HCEC 1CT (cell line): ENCODE data around the gene L3MBTL3.

Source experiments
- DNase-seq: peaks from one replicate; pipeline ENCODE4 v3.0.0-alpha.2; 2017

The L3MBTL3 gene

DNA sequence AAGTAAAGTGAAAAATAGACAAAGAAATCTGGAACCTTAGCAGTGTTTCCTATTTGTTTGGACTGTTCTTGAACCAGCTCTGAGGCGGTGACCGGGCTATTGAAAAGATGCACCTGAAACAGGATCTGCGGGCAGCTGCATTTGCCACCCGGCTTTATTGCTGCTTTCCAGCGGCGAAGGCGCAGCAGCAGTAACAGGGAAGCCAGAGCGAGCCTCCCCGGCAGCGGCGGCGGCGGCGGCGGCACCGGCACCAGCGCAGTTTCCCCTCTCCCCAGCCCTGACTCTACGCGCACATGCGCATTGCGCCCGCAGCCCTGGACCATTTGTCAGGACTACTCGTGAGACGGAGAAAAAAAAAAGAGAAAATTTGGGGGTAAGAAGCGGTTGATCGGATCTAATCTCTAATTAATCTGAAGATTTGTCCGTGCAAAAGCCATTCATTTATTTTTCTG, at the start of gene L3MBTL3:
Gene L3MBTL3, plus strand, starts transcription at position 290 of the 452 bp plus-strand sequence. CDS start 24,119 bp downstream, outside the sequence.
- peak; percentile 75 for DNase-seq

DNA sequence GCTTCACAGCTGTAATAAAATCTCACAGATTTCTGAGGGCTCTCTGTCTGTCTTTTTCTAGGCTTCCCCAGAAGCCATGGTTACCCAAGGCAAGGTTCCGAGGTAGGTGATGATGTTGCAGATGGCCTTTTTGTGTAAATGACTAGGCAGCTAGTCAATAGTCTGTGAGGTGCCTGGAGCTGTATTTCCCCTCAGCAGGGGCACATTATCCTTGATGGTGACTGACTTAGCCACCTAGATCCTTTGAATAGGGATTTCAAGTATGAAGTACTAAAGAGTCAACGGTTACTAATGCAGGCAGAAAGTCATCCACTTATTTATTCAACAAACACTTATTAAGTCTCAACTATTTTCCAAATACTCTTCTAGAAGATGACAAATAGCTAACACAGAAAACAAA, 49.3 kb upstream of the L3MBTL3 start:
- no peak for DNase-seq

DNA sequence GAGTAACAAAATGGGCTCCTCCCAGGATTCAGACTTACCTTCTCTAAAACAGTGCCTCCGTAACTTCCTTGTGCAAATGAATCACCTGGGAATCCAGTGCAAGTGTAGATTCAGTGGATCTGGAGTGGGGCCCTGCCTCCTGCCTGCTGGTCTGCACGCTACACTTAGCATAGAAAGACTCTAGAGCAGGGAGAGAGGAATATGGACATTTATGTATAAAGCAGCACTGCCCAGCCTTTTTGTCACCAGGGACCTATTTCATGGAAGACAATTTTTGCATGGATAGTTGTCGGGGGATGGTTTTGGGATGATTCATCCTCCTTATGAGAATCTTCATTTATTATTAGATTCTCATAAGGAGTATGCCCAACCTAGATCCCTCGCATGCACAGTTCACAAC, 42.3 kb upstream of the L3MBTL3 start:
- no peak for DNase-seq

DNA sequence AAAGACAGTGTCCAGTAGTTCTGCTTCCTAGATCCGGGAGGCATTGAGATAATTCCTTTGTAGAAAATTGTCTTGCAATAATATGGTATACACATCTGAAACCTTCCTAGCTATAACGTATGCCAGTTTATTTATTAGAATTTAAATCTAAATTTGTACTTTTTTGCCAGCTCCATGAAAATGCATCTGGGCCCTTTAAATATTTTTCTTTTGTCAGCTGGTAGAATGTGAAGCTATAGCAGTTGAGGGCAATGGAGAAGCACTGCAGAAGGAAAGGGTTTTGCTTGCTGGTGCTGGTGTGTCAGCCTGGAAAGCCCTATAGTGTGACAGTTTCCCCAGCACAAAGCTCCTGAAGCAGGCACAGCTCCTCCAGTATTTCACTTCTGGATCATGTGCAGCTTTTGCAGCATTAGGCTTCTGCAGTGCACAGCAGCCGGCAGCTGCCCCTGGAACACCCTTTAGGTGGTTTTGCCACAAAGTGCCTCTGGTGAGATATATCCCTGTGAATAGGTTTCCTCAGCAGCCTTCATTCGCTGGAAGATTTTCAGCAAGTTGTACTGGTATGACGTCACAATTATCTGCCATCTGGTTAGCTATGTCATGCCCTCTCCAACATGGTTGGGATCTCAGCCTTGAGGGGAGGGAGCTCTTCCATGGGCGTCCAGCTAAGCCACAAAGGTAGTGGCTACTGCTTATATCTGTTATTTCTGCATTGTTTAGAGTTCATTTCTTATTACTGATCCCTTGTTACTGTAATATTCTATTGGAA, 40.0 kb upstream of the L3MBTL3 start:
- no peak for DNase-seq

DNA sequence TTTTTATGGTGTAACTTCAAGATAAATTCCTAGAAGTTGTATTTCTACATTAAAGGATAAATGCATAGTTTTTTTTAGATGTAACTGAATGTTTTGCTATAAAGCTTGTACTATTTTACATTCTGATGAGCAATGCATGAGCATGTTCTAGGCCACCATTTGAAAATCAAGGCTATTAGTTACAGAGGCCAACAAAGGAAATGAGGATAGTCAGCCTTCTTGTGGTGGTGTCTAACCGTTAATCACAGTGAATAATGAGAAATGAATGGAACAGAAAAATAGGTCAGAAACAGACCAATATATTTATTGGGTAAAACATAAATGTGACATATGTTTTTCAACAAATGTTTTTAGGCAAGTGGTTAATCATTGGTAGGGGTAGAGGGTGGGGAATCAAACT, 37.6 kb upstream of the L3MBTL3 start:
- peak; percentile 51 for DNase-seq

DNA sequence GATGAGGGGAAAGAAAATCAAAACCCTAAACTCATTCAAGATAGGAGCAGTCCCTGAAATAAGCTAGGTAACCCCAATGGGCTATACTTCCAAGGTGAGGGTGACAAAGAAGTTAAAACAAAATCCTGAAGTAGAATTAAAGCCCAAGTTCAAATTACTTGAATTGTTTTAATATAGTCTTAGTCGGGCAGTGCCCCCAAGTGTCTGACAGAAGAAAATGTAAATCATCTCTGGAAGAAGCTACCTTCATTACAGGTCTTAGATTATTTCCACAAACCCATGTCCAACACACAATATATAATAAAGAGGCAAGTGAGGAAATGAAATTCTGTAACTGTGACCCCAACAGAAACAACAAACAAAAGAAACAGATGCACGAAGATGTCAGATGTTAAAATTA, 36.8 kb upstream of the L3MBTL3 start:
- peak; percentile 6 for DNase-seq

DNA sequence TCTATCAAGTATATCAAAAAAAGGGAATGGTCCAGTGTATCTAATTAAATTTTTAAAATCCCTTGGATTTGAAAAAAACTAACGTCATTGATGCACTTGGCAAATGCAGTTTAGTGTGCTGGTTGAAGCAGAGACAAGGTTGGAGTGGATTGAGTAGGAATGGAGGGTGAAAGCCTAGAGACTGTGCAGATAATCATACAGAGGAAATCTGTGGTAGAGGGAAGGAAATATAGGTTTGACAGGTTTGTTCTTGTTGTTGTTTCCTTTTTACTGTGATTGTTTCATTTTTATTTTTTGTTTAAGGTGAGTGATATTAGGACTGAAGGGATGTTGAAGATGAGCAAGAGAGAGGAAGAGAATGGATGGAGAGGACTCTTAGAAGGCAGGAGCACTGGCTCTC, 29.0 kb upstream of the L3MBTL3 start:
- no peak for DNase-seq

DNA sequence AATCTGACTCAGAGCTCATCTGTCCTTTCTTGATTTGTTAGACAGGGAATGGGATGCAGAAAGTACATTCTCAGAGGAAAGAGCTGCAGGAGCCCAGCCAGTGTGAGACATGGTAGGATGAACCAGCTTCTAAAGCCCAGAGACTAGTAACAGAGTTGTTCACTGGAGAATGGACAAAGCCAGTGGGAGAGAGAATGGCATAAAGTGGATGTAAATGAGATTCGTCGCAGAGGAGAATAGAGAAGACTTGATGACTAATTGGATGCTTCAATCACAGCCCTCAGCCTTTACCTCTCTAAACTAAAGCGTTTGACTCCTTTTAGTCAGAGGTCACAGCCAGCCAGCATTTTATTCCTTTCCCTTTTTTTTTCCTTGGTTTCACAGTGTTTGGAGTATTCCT, 25.5 kb upstream of the L3MBTL3 start:
- DNase-seq: no peak

DNA sequence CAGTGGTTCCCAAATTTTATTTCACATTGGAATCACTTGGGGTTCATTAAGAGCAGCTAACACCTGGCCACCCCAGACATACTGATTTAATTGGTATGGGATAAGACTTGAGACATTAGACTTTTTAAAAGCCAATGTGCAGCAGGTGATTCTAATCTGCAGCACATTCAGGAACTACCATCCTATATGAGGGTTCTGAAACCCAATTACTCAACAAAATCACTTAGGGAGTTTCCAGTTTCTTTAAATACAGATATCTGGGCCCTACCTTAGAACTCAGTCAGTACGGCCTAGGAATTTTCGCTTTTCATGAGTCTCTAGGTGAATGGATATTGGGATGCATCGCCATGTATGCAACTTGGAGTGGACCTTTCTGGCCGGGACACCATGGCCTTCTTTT, 24.0 kb upstream of the L3MBTL3 start:
- DNase-seq: no peak

DNA sequence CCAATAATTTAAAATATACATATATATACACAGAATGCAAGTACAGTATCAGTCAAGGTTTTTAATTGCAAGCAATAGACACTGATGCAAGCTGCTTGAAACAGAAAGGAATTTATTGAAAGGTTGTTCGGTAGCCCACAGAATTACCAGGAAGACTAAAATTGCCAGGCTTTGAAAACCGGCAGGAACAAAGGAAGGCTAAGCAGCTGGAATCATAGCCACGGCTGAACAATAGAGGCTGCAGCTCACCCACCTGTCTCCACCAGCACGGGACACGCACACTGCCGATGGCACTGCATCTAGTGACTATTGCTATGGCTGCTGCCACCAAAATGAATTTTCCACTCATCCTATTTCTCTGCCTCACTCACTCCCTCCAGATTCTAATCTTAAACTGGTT, 22.0 kb upstream of the L3MBTL3 start:
- no peak for DNase-seq

DNA sequence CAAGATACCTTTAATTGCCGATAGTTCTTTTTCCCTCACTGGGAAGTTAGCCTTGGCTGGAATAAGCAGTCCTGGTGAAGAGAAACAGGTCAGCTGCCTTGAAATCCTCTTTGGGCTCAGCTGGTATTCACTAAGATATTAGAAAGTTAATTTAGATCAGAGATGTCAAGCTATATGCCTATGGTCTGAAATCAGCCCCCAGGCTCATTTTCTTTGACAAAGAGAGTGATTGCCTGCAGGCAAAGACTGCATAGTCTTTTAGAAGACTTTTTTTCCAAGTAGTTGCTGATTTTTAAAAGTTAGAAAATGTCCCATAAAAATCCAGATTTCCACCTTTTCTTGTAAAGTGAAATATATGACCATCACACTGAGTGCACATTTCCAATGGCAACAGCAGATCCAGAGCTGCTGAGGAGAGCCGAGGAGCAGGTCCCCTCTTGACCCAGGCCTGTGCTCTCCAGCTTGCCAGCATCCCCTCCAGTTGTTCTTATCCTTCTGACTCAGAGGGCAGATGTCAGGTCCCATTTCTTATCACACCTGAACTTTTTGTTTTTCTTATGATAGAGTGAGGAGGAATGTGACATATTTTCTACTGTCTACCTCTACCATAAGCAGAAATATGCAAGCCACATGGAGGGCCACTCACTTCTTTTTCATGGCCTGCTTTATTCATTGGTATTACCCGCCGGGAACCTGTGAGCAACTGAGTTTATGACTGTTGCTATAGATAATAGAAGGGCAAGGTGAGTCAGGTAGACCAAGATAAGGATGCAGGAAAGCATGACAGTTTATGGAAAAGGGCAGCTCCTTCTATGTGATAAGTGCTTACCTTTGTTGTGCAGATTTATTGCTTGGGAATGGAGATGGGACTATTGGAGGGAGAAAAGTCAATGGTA, 17.6 kb upstream of the L3MBTL3 start:
- DNase-seq: no peak

DNA sequence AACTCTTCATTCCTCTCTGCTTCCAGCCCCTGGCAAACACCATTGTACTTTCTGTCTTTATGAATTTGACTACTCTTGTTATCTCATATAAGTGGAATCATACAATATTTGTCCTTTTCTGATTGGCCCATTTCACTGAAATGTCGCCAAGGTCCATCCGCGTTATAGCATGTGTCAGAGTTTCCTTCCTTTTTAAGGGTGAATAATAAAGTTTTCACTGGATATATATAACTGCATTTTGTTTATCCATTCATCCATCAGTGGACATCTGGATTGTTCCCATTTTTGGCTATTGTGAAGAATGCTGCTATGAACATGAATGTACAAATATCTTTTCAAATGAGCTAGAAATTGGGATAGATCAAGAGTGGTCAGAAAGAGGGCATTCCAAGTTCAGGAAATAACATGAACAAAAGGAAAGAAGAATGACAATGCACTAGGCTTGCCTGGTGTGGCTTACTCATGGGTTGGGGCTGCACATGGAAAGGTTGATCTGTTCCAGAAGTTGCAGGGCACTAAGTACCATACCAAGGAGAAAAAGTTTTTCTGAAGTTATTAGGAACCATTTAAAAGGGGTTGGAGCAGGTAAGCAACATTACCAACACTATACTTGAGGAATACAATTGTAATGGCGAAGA, 10.0 kb upstream of the L3MBTL3 start:
- no peak for DNase-seq

DNA sequence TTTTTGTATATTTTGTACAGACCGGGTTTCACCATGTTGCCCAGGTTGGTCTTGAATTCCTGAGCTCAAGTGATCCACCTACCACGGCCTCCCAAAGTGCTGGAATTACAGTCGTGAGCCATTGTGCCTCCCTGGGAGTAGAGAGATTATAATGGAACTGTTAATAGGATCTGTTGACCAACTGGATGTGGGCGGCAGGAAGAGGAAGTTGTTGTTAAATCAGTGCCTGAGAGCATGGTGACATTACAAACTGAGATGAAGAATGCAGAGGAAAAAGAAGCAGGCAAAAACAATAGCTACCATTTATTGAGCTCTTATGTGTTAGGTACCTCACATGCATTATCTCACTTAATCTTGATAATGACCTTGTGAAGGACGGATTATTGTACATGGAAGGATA, 9.2 kb upstream of the L3MBTL3 start:
- DNase-seq: no peak

DNA sequence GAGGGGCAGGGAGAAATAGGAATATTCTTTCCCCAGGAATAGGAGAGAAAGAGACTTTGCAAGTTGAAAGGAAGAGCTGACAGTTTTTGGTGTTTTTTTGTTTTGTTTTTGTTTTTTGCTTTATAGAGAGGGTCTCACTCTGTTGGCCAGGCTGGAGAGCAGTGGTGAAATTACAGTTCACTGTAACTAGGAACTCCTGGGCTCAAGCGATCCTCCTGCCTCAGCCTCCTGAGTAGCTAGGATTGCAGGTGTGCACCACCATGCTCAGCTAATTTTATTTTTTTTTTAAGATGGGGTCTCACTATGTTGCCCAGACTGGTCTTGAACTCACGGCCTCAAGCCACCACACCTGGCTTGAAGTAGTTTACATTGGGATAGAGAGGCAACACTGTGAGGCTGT, 8.0 kb upstream of the L3MBTL3 start:
- DNase-seq: no peak

DNA sequence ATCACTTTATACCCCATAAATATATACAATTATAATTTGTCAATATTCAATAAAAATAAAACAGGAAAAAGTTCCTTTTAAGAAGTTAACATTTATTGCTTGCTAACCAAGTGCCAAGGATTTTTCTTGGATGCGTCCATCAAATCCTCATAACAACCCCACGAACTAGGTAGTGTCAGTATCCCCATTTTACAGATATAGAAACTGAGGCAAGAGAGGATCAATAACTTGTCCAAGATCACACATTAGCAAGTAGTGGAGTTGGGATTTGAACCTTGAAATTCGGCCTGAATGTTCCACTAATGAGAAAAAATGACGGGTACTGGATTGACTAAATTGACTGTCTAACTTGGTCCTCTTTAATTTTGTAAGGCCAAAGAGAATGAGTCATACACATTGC, 5.7 kb upstream of the L3MBTL3 start:
- DNase-seq: no peak

DNA sequence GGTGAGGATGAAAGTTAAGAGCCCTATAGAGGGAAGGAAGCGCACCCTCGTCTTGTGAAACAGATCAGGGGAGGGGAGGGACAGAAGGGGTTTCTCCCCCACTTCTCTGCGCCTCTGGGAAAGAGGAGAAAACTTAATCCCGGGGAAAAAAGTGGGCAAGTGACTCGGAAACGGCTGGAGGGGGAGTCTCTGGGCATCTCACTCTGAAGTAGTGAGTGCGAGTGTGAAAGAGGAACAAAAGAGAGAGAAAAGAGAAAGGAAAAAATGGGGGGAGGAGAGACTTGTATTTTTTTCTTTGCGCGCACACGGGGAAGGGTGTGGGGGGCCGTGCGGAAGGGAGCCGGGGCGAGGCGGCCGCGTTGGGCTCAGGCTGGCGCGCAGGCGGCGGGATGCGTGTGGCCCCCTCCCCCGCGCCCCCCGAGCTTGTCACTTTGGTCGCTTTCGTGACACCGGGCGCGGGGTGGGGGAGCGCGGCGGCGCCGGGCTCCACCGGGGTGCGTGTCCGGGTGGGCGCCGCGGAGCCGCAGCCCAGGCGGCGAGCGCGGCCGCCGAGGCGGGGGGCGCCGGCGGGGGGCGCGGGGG, 454 bp downstream of the L3MBTL3 start:
- peak; percentile 3 for DNase-seq

DNA sequence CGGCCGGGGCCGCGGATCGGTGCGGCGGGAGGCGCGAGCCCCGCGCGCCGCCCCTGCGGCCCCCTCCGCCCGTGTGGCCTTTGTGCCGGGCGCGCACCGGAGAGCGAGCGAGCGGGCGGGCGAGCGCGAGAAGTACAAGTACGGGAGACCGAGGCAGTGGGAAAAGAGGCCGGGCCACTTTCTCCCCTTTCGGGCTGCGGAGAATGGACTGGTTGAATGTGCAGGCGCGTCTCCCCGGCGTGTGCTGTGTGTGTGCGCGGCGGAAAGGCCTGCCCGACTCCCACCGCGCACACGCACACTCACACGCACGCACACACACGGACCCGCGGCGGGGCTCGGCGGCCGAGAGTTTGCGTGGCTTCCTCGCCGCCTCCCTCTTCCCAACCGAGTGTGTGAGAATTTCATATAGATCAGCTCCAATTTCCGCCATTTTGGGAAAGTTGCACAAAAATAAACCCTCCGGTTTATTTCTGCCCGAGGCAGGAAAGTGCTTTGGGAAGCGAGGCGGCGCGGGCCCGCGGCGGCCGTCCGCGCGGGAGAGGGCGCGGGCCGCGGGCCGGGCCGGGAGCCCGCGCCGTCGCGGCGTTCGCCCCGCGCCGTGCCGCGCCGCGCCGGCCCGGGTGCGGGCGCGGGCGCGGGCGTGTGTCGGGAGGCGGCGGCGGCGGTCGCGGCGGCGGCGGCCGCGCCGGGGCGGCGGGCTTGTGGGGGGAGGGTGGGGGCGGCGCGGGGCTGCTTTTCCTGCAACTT, 1.1 kb downstream of the L3MBTL3 start:
- DNase-seq: peak; percentile 44

DNA sequence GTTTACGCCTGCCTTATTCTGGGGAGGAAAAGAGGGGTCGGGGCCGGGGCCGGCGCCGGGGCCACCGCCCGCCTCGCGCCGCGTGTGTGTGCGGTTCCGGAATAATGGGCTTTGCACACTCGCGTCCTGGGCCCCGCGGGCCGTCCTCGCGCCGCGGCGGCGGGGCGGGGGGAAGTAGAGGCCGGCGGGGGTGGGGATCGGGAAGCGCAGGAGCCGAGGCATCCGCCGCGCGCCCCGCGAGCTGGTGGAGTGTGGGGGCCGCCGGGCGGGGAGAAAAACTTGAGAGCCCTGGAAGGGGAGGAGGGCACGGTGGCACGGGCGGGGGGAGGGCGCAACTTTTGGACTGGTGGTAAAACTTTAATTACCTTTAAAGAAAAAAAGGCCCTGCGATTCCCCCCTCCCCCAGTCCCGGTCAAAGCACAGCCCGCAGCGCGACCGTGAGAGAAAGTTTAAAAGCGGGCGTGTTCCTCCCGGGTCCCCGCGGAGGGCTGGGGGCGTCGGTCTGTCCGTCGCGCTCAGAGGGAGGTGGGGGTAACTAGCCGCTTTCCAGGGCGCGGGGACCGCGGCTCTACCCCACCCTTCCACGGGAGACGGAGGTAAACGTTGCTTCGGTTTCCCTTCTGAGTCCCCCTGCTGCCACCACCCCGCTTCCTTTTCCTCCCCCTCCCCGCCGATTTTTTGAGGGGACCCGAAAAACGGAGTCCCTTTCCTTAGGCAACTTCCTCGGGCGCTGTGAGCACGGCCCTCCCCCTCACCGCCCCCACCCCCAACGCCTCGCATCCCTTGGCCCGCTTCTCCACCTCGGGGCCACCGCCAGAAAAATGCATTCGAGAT, 1.9 kb downstream of the L3MBTL3 start:
- peak; percentile 1 for DNase-seq

DNA sequence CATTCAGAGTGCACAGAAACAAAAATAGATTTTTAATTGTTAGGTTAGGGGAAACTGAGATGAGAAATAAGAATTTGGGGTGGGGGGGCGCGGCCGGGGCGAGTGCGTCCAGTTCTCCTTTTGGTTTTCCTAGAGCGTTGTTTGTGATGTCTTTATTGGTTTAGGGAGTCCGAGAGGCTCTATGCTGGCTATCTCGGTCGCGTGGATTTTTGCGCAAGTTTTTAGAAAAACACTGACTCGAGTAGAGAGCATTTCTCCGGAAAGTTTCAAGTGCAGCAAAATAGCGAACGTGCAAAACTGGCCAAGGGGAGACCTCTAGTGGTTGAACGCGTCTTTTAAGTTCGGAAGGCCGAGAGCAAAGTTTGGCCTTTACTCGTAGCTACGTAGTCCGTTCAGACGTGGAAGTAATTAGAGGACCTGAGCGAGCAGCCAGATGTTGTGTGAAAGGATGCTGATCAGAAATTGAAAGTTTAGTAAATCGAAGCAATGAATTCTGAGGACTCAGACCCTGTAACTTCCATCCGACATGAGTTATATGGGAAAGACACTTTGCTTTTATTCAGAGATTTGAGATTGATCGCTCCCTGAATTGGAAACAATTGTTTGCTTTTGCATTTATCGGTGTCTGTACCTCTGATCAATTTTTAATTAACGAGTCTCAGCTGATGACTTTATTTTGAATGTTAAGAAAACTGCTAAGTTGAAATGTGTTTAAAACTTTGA, 2.7 kb downstream of the L3MBTL3 start:
- DNase-seq: peak; percentile 89

DNA sequence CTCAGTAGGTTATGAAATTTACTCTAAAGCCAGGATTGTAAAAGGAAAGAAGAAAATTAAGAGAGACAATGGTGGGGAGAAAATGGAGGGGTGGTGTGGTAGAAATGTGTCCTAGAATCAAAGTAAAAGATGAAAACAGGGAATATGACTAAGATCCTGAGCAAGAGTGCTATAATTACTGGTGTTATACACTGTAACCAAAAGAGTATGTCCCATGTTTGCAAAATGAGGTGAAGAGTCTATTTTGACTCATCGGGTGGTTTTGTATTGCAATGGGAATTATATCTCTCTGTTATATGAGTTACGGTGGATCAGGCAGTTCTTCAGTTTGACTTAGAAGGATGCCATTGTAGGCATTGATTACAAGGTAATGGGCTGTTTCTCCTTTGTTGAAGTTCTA, 8.5 kb downstream of the L3MBTL3 start:
- DNase-seq: peak; percentile 28

DNA sequence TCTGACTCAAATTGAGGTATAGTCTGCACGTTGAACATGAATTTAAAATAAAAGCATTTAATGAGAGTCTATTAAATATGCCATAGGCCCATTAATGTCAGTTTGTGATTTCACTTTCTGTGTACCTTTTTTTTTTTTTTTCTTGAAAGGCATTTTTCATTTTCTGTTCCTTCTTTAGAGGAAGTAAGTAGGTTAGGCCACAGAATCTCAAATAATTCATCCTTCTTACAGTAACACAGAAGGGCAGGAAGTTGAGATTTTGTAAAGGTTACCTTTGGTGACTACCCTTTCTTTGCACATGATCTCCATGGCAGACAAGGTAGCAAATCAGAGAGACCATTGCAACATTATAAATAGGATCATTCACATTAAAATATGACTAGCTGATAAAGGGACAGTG, 9.6 kb downstream of the L3MBTL3 start:
- DNase-seq: no peak
